ENCODE measurements around the gene TRAF7. TPM values are rescaled to one million over a fixed set of nuclear protein-coding genes. Genes with fewer than 3 reads are reported as not detected.
"Not testable (repeated sequence)": the region's sequence is repeated elsewhere in the genome, so short reads cannot be mapped to it uniquely, and the experiment has no call there.

Gene TRAF7
- total RNA-seq, 4 donors from 2014 or later = 42.6 to 64.5 (median 54.3) TPM

DNA sequence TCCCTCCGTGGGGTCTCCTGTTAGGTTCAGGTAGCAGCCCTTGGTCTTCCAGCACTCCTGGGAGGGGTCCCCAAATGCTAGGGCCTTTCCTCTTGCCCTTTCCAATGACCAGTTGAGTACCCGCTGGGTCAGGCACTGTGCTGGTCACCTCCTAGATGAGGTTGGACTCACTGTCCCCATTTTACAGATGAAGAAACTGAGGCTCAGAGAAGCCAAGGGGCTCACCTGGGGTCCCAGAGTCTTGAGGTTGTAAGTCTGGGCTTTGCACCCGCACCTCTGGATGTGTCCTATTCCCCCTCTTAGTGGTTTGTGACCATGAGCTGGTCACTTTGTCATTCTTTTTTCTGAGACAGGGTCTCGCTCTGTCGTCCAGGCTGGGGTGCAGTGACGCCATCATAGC lies 42.2 kb downstream of the TRAF7 start:
- no peaks in the 10 kb centered on the region for H3K9me3 ChIP-seq
- intact Hi-C loops (cut with DNase I) = no loop called here
- no peak overlapping the region for H3K4me3 ChIP-seq
- DNase-seq (ENCODE audit: extremely low spot score) = no peak
- no peaks in the 10 kb centered on the region for H3K36me3 ChIP-seq
- H3K27me3 ChIP-seq = peaks cover 8 to 56% (median 22%) of the 10 kb centered on the region in 4 donors
- H3K27ac ChIP-seq (replicated peaks in 1 of 4) = no peak overlapping the region
- TF ChIP-seq, protein P1, sequence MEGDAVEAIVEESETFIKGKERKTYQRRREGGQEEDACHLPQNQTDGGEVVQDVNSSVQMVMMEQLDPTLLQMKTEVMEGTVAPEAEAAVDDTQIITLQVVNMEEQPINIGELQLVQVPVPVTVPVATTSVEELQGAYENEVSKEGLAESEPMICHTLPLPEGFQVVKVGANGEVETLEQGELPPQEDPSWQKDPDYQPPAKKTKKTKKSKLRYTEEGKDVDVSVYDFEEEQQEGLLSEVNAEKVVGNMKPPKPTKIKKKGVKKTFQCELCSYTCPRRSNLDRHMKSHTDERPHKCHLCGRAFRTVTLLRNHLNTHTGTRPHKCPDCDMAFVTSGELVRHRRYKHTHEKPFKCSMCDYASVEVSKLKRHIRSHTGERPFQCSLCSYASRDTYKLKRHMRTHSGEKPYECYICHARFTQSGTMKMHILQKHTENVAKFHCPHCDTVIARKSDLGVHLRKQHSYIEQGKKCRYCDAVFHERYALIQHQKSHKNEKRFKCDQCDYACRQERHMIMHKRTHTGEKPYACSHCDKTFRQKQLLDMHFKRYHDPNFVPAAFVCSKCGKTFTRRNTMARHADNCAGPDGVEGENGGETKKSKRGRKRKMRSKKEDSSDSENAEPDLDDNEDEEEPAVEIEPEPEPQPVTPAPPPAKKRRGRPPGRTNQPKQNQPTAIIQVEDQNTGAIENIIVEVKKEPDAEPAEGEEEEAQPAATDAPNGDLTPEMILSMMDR (IDR thresholded peaks at IDR 0.05) = no peak
- TF ChIP-seq POLR2A (IDR thresholded peaks at IDR 0.05; ENCODE audit: low read depth) (no peak), EP300 (IDR thresholded peaks at IDR 0.05) (no peak), POLR2AphosphoS5 (IDR thresholded peaks at IDR 0.05) (no peak)
- 82% methylated on average over 6 of the region's 6 CpGs for WGBS
- H3K4me1 ChIP-seq = peaks cover 9 to 28% (median 21%) of the 10 kb centered on the region in 4 donors

- H3K36me3 ChIP-seq = no peaks in the 10 kb centered on the region
- no peaks in the 10 kb centered on the region for H3K9me3 ChIP-seq
- no peak overlapping the region for H3K27ac ChIP-seq (replicated peaks in 1 of 4)
- no peak overlapping the region for H3K4me3 ChIP-seq
- intact Hi-C loops (cut with DNase I) = no loop called here
- no peak for TF ChIP-seq POLR2A (IDR thresholded peaks at IDR 0.05; ENCODE audit: low read depth)
- H3K4me1 ChIP-seq = peaks cover 9 to 28% (median 21%) of the 10 kb centered on the region in 4 donors
- no peak for DNase-seq (ENCODE audit: extremely low spot score)
- 71% methylated on average over 4 of the region's 4 CpGs for WGBS
- H3K27me3 ChIP-seq = peaks cover 8 to 54% (median 22%) of the 10 kb centered on the region in 4 donors
Observed at GRCh38 chr16:2198283-2198682, 42.7 kb downstream of the TRAF7 start.

DNA sequence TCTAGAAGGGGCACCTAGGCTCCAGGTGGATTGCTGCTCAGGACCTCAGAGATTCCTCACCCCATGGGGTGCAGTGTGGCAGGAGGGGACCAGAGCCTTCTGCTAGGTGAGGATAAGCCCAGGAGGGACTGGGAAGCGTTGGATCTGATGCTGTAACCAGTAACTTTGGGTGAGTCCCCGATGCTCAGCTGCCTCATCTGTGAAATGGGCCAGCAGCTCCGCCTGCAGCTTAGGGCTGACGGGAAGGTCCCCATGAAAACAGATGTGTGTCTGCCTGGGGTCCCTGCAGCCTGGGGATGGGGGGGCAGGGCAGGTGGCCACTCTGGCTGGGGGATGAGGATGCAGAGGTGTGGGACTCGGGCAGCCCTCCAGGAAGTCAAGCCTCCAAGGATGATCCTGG lies 43.5 kb downstream of the TRAF7 start:
- intact Hi-C loops (cut with DNase I) = no loop called here
- TF ChIP-seq POLR2A (IDR thresholded peaks at IDR 0.05; ENCODE audit: low read depth) (no peak), POLR2AphosphoS5 (IDR thresholded peaks at IDR 0.05) (no peak), EP300 (IDR thresholded peaks at IDR 0.05) (no peak)
- TF ChIP-seq, protein P1 (IDR thresholded peaks at IDR 0.05) = no peak

DNA sequence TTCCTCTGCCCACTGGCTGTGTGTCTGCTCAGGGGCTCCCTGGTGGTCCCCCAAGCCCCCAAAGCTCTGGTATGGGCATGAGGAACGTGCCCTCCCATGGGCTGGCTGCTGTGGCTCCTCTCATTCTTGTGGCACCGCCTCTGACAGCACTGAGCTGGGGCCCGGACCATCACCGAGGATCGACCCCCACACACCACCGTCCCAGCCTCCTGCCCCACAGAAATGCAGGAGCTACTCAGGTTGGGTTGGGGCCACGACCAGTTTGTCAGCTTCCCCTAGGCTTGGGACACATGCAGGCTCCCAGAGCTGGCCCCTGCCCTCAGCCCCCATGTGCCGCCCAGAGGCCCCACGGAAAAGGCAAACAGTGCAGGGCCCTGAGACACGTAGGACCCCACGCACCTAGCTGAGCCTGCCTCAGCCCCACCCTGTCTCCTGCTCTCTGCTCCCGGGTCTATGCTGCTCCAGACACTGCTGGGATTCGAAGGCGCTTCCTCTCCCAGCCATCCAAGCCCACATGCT lies 44.1 kb downstream of the TRAF7 start:
- Histone ChIP-seq H3K27ac (replicated peaks in 1 of 4) (no peak overlapping the region), H3K4me3 (no peak overlapping the region), H3K9me3 (no peaks in the 10 kb centered on the region), H3K27me3 (peaks cover 8 to 40% (median 22%) of the 10 kb centered on the region in 4 donors), H3K4me1 (peaks cover 11 to 26% (median 23%) of the 10 kb centered on the region in 4 donors), H3K36me3 (no peaks in the 10 kb centered on the region)
- intact Hi-C loops (cut with DNase I) = no loop called here
- WGBS = 50% methylated on average over 2 of the region's 14 CpGs
- no peak for DNase-seq (ENCODE audit: extremely low spot score)
- TF ChIP-seq POLR2A (IDR thresholded peaks at IDR 0.05; ENCODE audit: low read depth) (no peak), EP300 (IDR thresholded peaks at IDR 0.05) (no peak), POLR2AphosphoS5 (IDR thresholded peaks at IDR 0.05) (no peak)
- TF ChIP-seq, protein P1 (IDR thresholded peaks at IDR 0.05) = no peak

More for the DNA sequence above, 43.5 kb downstream of the TRAF7 start:
- Histone ChIP-seq H3K36me3 (no peaks in the 10 kb centered on the region), H3K4me1 (peaks cover 9 to 28% (median 21%) of the 10 kb centered on the region in 4 donors), H3K27me3 (peaks cover 8 to 46% (median 22%) of the 10 kb centered on the region in 4 donors), H3K4me3 (no peak overlapping the region), H3K27ac (replicated peaks in 1 of 4) (no peak overlapping the region), H3K9me3 (no peaks in the 10 kb centered on the region)
- WGBS = 68% methylated on average over 5 of the region's 5 CpGs
- no peak for DNase-seq (ENCODE audit: extremely low spot score)

- 82% methylated on average over 5 of the region's 6 CpGs for WGBS
- TF ChIP-seq POLR2AphosphoS5 (IDR thresholded peaks at IDR 0.05) (no peak), EP300 (IDR thresholded peaks at IDR 0.05) (no peak), POLR2A (IDR thresholded peaks at IDR 0.05; ENCODE audit: low read depth) (no peak)
- TF ChIP-seq, protein P1 (IDR thresholded peaks at IDR 0.05) = no peak
- intact Hi-C loops (cut with DNase I) = no loop called here
Observed at GRCh38 chr16:2200313-2200712, 44.7 kb downstream of the TRAF7 start.

DNA sequence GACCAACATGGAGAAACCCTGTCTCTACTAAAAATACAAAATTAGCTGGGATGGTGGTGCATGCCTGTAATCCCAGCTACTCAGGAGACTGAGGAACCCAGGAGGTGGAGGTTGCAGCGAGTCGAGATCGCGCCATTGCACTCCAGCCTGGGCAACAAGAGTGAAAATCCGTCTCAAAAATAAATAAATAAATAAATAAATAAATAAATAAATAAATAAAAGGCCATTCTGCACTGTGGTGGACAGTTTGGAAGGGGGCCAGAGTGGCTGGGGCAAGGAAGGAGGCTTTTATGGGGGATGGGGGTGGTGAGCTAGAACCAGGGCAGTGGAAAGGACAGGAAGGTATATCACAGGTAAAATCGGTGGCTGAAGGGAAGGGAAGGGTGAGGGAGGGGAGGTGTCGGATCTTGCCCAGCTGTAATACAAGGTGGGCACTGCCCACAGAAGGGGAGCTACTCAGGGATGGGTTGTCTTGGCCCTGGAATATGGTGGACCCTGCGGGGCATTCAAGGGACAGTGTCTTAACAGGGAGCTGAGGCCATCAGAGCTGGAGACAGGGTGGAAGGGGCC lies 47.6 kb downstream of the TRAF7 start:
- intact Hi-C loops (cut with DNase I); H3K27me3 ChIP-seq; DNase-seq (ENCODE audit: extremely low spot score); H3K9me3 ChIP-seq; H3K27ac ChIP-seq (replicated peaks in 1 of 4); H3K4me3 ChIP-seq: not testable (repeated sequence)
- WGBS = 95% methylated on average over 8 of the region's 8 CpGs
- H3K4me1 ChIP-seq = peaks cover 14 to 29% (median 23%) of the 10 kb centered on the region in 4 donors
- H3K36me3 ChIP-seq = peaks cover 4 to 19% (median 18%) of the 10 kb centered on the region in 4 donors

More at GRCh38 chr16:2200313-2200712, 44.7 kb downstream of the TRAF7 start:
- no peak overlapping the region for H3K4me3 ChIP-seq
- no peak for DNase-seq (ENCODE audit: extremely low spot score)
- no peaks in the 10 kb centered on the region for H3K9me3 ChIP-seq
- H3K36me3 ChIP-seq = no peaks in the 10 kb centered on the region
- peaks cover 8 to 33% (median 18%) of the 10 kb centered on the region in 4 donors for H3K27me3 ChIP-seq
- H3K27ac ChIP-seq (replicated peaks in 1 of 4) = no peak overlapping the region
- H3K4me1 ChIP-seq = peaks cover 9 to 23% (median 21%) of the 10 kb centered on the region in 4 donors
